Mesothelial cell of epicardium (in vitro differentiated cells): ENCODE results near the gene C4orf50. TPM values are rescaled to one million over a fixed set of nuclear protein-coding genes. Genes with fewer than 3 reads are reported as not detected.
A peak's percentile ranks its signal among the peaks of the same experiment; 100 is the strongest.

Experiments
- DNase-seq, 2 experiments: peaks; one replicate each; pipeline ENCODE4 v3.0.0; 2021; ENCODE audit warnings: low spot score in 2 of 2; ENCODE audit not compliant: unreplicated experiment in 2 of 2
- H3K27ac Mint-ChIP-seq: 2 replicates; pipeline ENCODE4 v1.8.0; 2021; ENCODE audit warnings: mixed read lengths
- H3K27me3 Mint-ChIP-seq: 2 replicates; pipeline ENCODE4 v1.8.0; 2021; ENCODE audit warnings: low read depth, mixed read lengths
- H3K36me3 Mint-ChIP-seq: 2 replicates; pipeline ENCODE4 v1.8.0; 2021; ENCODE audit warnings: mixed read lengths
- H3K4me1 Mint-ChIP-seq: 2 replicates; pipeline ENCODE4 v1.8.0; 2021; ENCODE audit warnings: mixed read lengths
- H3K4me3 Mint-ChIP-seq: 2 replicates; pipeline ENCODE4 v1.8.0; 2021; ENCODE audit warnings: mild to moderate bottlenecking, moderate library complexity, mixed read lengths
- H3K9me3 Mint-ChIP-seq: 2 replicates; pipeline ENCODE4 v1.8.0; 2021; ENCODE audit warnings: mixed read lengths
- total RNA-seq: library from RNA; stranded (reverse); gene quantifications from 3 replicates; pipeline ENCODE4 v1.2.1, GENCODE V29; 2021
- TF ChIP-seq, protein P1 (sequence below): fragments of 200-600 bp; sonication (generic); IDR thresholded peaks from one replicate; pipeline ENCODE4 v1.5.0; 2021; ENCODE audit warnings: antibody characterized with exemption; ENCODE audit not compliant: unreplicated experiment

The C4orf50 gene
- total RNA-seq, 1 donor from 2014 or later, result 0.04 TPM

- DNase-seq, result no peak
- H3K36me3 Mint-ChIP-seq, result no peaks in the 10 kb centered on the region
- no peaks in the 10 kb centered on the region for H3K9me3 Mint-ChIP-seq
- TF ChIP-seq, protein P1, sequence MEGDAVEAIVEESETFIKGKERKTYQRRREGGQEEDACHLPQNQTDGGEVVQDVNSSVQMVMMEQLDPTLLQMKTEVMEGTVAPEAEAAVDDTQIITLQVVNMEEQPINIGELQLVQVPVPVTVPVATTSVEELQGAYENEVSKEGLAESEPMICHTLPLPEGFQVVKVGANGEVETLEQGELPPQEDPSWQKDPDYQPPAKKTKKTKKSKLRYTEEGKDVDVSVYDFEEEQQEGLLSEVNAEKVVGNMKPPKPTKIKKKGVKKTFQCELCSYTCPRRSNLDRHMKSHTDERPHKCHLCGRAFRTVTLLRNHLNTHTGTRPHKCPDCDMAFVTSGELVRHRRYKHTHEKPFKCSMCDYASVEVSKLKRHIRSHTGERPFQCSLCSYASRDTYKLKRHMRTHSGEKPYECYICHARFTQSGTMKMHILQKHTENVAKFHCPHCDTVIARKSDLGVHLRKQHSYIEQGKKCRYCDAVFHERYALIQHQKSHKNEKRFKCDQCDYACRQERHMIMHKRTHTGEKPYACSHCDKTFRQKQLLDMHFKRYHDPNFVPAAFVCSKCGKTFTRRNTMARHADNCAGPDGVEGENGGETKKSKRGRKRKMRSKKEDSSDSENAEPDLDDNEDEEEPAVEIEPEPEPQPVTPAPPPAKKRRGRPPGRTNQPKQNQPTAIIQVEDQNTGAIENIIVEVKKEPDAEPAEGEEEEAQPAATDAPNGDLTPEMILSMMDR, result no peak
- peaks cover 18% of the 10 kb centered on the region for H3K4me1 Mint-ChIP-seq
- H3K4me3 Mint-ChIP-seq, result peak overlapping the region; percentile 62
- peaks cover 83% of the 10 kb centered on the region for H3K27me3 Mint-ChIP-seq
- H3K27ac Mint-ChIP-seq, result no peak overlapping the region
These were observed 128.0 kb downstream of the C4orf50 start for GRCh38 chr4:5890063-5890727.

DNA sequence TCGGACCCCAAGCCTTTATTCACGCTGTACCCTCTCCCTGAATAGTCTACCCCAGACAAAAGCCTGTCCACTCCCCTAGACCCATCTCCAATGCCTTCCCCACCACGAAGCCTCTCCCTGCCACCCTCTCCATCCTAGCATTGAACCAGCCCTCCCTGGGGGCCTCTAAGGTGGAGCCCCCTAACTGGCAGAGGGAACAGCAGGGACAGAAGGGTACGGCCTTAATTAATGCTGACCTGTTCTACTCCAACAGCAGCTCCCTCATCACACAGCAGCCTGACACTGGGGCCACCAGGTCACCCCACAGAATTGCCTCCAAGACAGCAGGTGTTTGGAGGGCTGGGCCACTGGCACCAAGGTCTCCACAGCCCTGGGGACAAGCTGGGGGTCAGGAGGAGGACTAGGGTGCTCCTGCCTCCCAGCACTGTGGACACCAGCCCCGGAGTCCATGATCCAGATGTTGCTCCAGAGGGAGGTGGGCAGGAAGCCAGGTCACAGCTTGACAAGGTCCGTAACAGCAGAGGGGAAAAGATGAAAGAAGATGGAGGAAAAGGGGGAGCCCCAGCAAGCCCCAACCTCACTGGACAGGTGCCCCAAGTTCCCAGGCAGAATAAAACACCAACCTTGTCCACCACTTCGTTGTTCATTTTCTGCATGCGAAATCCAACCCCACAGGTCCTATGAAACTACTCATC, 129.1 kb downstream of the C4orf50 start:
- Mint-ChIP-seq H3K4me1 (peaks cover 18% of the 10 kb centered on the region), H3K27ac (no peak overlapping the region)

GRCh38 chr4:5888222-5889001, 129.8 kb downstream of the C4orf50 start:
- no peaks in the 10 kb centered on the region for H3K36me3 Mint-ChIP-seq
- TF ChIP-seq, protein P1, result no peak
- no peaks in the 10 kb centered on the region for H3K9me3 Mint-ChIP-seq
- peak overlapping the region; percentile 62 for H3K4me3 Mint-ChIP-seq
- H3K27me3 Mint-ChIP-seq, result peaks cover 83% of the 10 kb centered on the region
- DNase-seq, result no peak
- H3K27ac Mint-ChIP-seq, result no peak overlapping the region
- peaks cover 18% of the 10 kb centered on the region for H3K4me1 Mint-ChIP-seq

More for the DNA sequence above, 129.1 kb downstream of the C4orf50 start:
- Mint-ChIP-seq H3K36me3 (no peaks in the 10 kb centered on the region), H3K9me3 (no peaks in the 10 kb centered on the region), H3K4me3 (peak overlapping the region; percentile 62), H3K27me3 (peaks cover 83% of the 10 kb centered on the region)
- TF ChIP-seq, protein P1, result no peak
- no peak for DNase-seq

GRCh38 chr4:5887361-5888221, 130.6 kb downstream of the C4orf50 start:
- H3K4me3 Mint-ChIP-seq, result peak overlapping the region; percentile 72
- peaks cover 18% of the 10 kb centered on the region for H3K4me1 Mint-ChIP-seq
- H3K9me3 Mint-ChIP-seq, result no peaks in the 10 kb centered on the region
- H3K27ac Mint-ChIP-seq, result no peak overlapping the region
- DNase-seq, result no peak
- no peaks in the 10 kb centered on the region for H3K36me3 Mint-ChIP-seq
- TF ChIP-seq, protein P1, result no peak
- peaks cover 88% of the 10 kb centered on the region for H3K27me3 Mint-ChIP-seq

- DNase-seq, result no peak
- peak overlapping the region; percentile 72 for H3K4me3 Mint-ChIP-seq
- TF ChIP-seq, protein P1, result no peak
- no peak overlapping the region for H3K27ac Mint-ChIP-seq
- H3K4me1 Mint-ChIP-seq, result peaks cover 18% of the 10 kb centered on the region
- H3K9me3 Mint-ChIP-seq, result no peaks in the 10 kb centered on the region
- peaks cover 90% of the 10 kb centered on the region for H3K27me3 Mint-ChIP-seq
- H3K36me3 Mint-ChIP-seq, result no peaks in the 10 kb centered on the region
These were observed 131.2 kb downstream of the C4orf50 start for GRCh38 chr4:5887011-5887360.
